Measurements from ENCODE around the gene GPR17.

DNA sequence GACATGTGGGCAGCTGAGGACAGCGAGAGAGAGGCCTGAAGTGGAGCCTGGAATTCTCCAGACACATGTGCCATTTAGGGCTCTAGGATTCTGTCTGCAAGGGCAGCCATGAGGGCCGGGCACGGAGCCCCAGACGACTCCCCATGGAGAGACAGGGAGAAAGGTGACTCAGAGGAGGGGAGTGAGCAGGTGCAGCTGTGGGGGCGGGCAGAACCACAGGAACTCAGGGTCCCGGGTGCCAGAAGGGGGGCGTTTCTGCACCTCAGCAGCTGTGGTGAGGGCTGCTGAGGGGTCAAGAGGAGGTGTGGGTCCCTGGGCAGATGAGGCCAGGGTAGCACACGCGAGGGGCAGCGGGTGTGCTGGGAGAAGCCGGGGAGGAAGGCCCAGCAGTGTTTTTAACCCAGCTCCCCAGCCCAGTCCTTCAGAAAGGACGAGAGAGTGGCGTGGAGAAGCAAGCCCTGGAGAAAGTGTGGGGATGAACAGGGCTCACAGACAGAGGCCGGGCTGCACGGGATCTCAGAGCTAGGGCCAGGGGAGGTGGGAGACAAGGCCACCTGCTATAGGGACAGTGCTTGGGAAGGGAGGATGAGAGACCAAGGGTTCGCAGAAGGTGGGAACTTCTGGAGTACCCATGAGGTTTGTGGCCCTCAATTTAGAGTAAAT is 7.6 kb downstream of the GPR17 start:
- TF ChIP-seq, protein P1, sequence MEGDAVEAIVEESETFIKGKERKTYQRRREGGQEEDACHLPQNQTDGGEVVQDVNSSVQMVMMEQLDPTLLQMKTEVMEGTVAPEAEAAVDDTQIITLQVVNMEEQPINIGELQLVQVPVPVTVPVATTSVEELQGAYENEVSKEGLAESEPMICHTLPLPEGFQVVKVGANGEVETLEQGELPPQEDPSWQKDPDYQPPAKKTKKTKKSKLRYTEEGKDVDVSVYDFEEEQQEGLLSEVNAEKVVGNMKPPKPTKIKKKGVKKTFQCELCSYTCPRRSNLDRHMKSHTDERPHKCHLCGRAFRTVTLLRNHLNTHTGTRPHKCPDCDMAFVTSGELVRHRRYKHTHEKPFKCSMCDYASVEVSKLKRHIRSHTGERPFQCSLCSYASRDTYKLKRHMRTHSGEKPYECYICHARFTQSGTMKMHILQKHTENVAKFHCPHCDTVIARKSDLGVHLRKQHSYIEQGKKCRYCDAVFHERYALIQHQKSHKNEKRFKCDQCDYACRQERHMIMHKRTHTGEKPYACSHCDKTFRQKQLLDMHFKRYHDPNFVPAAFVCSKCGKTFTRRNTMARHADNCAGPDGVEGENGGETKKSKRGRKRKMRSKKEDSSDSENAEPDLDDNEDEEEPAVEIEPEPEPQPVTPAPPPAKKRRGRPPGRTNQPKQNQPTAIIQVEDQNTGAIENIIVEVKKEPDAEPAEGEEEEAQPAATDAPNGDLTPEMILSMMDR (IDR thresholded peaks at IDR 0.05; ENCODE audit: low read depth, low read length, poor library complexity, severe bottlenecking), result no peak
- TF ChIP-seq EZH2phosphoT487 (IDR thresholded peaks at IDR 0.05; ENCODE audit: borderline replicate concordance, low read length), result no peak

Measured in DOHH2 (cell line).